ENCODE results near the gene SOX6. TPM values are rescaled to one million over a fixed set of nuclear protein-coding genes. Genes with fewer than 3 reads are reported as not detected.

Gene SOX6
- total RNA-seq, 1 experiment from 2014 or later, result 0.21 TPM

- no TSS peak for BruUV-seq (replicated peaks)
- CTCF ChIA-PET, result no interaction called here
- Histone ChIP-seq H3K27ac (ENCODE audit: low read length) (no peak overlapping the region), H3K36me3 (ENCODE audit: control insufficient read depth, insufficient read depth, low read length) (no peaks in the 10 kb centered on the region), H3K9me3 (ENCODE audit: control insufficient read depth, insufficient read depth, low read depth, low read length) (no peaks in the 10 kb centered on the region), H3K4me3 (ENCODE audit: low read depth in 2 of 2, low read length in 2 of 2) (no peak overlapping the region), H3K4me1 (ENCODE audit: control insufficient read depth, insufficient read depth, low read length) (no peaks in the 10 kb centered on the region), H3K27me3 (ENCODE audit: control insufficient read depth, insufficient read depth, low read length) (no peaks in the 10 kb centered on the region)
- TF ChIP-seq TCF7L2 (IDR thresholded peaks at IDR 0.05; ENCODE audit: low read depth, low read length) (no peak), CTCF (IDR thresholded peaks at IDR 0.05) (no peak), SIN3A (IDR thresholded peaks at IDR 0.05; ENCODE audit: borderline replicate concordance, insufficient read depth, low read depth, low read length) (no peak), POLR2AphosphoS5 (IDR thresholded peaks at IDR 0.05; ENCODE audit: low read depth, low read length) (no peak), REST (IDR thresholded peaks at IDR 0.05; ENCODE audit: insufficient read depth in 1 of 2, low read depth in 2 of 2, low read length in 1 of 2) (no peak)
- no peak for DNase-seq (ENCODE audit: low read depth, low spot score)
- in situ Hi-C loops (cut with HindIII; ENCODE audit: low pct_unique_long_range_greater_than_20kb, low sequenced_read_pairs), result no loop called here
- POLR2A ChIA-PET, result no interaction called here
- intact Hi-C loops (cut with micrococcal nuclease; ENCODE audit: unreplicated experiment), result no loop called here
- ATAC-seq, result no peak
These were observed 274.8 kb downstream of the SOX6 start for GRCh38 chr11:16081382-16082094.

- no peak for ATAC-seq
These were observed 275.5 kb downstream of the SOX6 start for GRCh38 chr11:16080688-16081381.

More at GRCh38 chr11:16080688-16081381, 275.5 kb downstream of the SOX6 start:
- DNase-seq (ENCODE audit: low read depth, low spot score), result no peak
- no peaks in the 10 kb centered on the region for H3K9me3 ChIP-seq (ENCODE audit: control insufficient read depth, insufficient read depth, low read depth, low read length)
- intact Hi-C loops (cut with micrococcal nuclease; ENCODE audit: unreplicated experiment) (no loop called here), in situ Hi-C loops (cut with HindIII; ENCODE audit: low pct_unique_long_range_greater_than_20kb, low sequenced_read_pairs) (no loop called here)
- CTCF ChIA-PET, result no interaction called here
- POLR2A ChIA-PET, result no interaction called here
- H3K4me1 ChIP-seq (ENCODE audit: control insufficient read depth, insufficient read depth, low read length), result no peaks in the 10 kb centered on the region
- H3K4me3 ChIP-seq (ENCODE audit: low read depth in 2 of 2, low read length in 2 of 2), result no peak overlapping the region
- H3K36me3 ChIP-seq (ENCODE audit: control insufficient read depth, insufficient read depth, low read length), result no peaks in the 10 kb centered on the region
- BruUV-seq (replicated peaks), result no TSS peak
- no peaks in the 10 kb centered on the region for H3K27me3 ChIP-seq (ENCODE audit: control insufficient read depth, insufficient read depth, low read length)
- TF ChIP-seq TCF7L2 (IDR thresholded peaks at IDR 0.05; ENCODE audit: low read depth, low read length) (no peak), SIN3A (IDR thresholded peaks at IDR 0.05; ENCODE audit: borderline replicate concordance, insufficient read depth, low read depth, low read length) (no peak), POLR2AphosphoS5 (IDR thresholded peaks at IDR 0.05; ENCODE audit: low read depth, low read length) (no peak), CTCF (IDR thresholded peaks at IDR 0.05) (no peak), REST (IDR thresholded peaks at IDR 0.05; ENCODE audit: insufficient read depth in 1 of 2, low read depth in 2 of 2, low read length in 1 of 2) (no peak)
- no peak overlapping the region for H3K27ac ChIP-seq (ENCODE audit: low read length)
